ENCODE results near the gene TNNT2.

The TNNT2 gene

DNA sequence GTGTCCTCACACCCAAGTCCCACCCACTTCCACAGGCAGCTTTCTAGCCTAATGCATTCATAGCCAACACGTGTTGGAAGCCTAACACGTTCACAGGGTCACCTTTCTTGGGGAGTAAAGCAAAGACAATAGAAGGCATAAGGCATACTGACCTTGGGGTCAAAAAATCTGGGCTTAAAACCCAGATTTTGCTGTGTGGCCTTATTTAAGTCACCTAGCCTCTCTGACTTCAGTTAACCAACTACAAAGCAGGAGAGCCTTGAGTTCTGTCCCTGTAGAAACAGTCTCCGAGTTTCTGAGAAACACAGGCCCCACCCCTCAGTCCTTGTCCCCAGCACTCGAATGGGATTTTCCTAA is 1.4 kb downstream of the TNNT2 start:
- no peak for DNase-seq

GRCh38 chr1:201375169-201375568 is 2.3 kb downstream of the TNNT2 start:
- DNase-seq: no peak

DNA sequence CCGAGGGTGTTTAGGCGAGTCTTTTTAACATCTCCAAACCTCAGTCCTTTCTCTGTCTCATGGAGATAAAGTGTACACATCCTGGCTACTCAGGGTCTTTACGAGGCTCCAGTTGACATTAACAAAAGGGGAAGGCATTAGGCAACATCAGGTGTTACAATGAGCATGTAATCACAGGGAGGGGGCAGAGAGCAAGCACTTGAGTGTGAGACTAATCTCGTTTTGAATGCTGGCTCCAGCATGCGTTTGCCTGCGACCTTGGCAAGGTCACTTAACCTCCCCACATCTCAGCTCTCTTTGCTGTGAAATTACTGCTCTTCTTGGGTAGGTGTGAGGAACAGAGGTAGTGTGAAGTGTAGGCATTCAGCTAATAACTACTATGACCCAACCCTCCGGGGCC is 3.1 kb downstream of the TNNT2 start:
- DNase-seq: no peak

DNA sequence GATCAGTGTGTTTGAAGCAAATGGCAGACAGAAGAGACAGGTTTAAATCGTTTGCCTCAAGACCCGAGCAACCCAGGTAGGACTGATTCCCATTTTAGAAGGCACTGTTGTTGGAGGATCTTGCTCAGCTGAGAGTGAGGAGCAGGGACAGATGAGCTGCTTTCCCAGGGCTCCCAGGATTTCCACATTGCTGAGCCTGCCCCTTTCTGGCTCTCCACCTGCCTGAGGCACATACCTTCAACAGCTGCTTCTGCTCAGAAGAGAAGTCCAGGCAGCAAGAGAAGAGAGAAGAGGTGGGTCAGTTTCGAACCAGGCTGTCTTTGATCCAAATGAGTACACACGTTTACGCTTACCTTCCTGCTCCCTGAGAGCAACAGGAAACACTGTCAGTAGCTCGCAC is 5.7 kb downstream of the TNNT2 start:
- no peak for DNase-seq

DNA sequence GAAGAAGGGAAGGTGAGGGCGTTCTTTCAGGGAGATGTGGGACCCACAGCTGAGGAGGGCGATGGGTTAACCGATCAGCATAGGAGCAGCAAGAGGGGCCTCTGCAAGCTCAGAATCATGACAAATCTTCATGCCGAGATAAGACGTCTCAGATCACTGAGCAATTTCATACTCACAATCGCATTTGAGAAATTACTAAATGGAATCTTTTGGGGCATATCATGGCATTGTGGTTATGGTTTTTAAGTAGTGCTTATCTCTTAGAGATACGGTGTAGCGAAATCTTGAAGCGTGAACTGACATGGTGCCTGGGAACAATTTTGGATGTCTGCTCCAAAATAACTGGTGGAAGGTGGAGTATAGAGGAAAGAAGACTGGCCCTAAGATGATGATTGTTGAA is 6.2 kb downstream of the TNNT2 start:
- no peak for DNase-seq

DNA sequence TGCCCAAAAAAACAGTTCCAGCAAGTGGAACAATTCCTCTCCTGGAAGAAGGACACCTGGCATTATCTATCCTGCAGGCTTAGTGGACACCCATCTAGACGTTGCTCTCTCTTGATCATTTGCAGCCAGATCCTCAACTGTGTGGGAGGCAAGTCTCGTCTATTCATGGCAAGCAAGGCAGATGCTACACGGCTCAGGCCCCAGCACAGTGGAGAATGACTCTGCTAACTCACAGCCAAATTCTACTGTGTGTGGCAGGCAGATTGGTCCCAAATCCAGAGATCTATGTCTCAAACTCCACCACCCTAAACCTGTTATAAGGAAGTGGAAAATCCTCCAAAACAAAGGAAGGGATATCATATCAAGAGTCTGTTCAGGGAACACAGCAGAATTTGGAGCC is 7.0 kb downstream of the TNNT2 start:
- DNase-seq: no peak

GRCh38 chr1:201369209-201369608 is 8.3 kb downstream of the TNNT2 start:
- DNase-seq: no peak

- DNase-seq: no peak
Measured at GRCh38 chr1:201366696-201367095, 10.8 kb downstream of the TNNT2 start.

DNA sequence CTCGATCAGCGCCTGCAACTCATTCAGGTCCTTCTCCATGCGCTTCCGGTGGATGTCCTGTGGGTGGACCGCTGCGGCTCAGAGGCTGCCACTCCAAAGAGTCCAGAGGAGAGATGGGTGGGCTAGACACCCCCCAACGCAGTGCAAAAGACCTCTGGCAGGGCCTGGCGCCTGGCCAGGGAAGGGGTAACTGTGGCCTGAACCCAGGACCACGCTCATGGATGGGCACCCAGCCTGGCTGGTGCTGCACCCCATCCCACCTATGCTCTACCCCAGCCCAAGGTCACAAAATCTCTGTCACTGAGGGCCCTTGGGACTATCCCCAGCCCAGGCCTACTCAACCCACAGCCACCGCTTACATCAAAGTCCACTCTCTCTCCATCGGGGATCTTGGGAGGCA is 12.2 kb downstream of the TNNT2 start:
- no peak for DNase-seq

DNA sequence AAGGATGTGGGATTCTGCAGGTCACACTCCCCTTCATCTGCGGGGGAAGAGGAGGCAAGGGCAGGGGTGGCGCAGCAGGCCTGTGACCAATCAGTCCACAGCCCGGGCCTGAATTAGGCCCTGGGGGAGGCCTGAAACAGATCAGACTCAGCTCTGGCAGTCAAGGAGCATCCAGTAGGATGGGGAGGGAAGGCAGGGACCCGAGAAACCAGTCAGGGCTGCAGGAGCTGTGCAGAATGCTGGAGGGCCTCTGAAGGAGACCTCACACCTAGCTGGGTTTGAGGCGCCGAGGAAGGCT is 12.7 kb downstream of the TNNT2 start:
- no peak for DNase-seq

GRCh38 chr1:201363467-201363866 is 14.0 kb downstream of the TNNT2 start:
- no peak for DNase-seq

GRCh38 chr1:201362906-201363305 is 14.6 kb downstream of the TNNT2 start:
- DNase-seq: no peak

DNA sequence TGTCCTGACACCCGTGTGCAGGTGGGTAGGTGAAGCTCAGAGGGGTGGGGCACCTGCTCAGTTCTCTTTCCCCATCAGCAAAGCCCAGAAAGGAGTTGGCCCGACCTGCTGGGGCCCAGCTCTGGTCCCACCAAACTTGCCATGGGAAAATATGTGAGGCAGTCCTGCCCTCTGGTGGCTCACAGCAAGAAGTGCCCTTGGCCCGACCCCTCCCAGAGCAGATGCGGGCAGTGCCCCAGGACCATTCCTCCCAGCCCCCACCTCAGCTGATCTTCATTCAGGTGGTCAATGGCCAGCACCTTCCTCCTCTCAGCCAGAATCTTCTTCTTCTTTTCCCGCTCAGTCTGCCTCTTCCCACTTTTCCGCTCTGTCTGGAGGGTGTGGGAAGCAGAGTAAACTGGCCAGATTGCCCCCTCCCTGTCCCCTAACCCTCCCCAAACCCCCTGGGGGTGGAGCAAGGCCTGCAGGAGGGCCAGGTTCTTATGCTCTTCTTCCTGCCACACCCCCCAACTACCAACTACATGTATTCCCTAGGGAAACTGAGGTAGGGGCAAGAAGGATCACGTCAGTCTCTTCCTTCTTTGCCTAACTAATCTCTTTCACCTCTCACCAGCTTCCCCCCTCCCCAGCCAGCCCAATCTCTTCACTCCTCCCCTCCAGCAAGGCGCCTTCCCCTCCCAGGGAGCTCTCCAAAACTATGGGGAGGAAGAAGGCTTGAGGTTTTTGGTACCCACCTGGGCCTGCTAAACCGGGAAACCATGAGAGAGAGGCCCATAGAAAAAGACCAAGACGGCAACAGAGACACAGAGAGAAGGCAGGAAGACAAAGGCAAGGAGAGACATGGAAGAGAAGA is 15.6 kb downstream of the TNNT2 start:
- DNase-seq: no peak

- no peak for DNase-seq
Measured at GRCh38 chr1:201360901-201361651, 16.4 kb downstream of the TNNT2 start.

- no peak for DNase-seq
Measured at GRCh38 chr1:201360486-201360885, 17.0 kb downstream of the TNNT2 start.

DNA sequence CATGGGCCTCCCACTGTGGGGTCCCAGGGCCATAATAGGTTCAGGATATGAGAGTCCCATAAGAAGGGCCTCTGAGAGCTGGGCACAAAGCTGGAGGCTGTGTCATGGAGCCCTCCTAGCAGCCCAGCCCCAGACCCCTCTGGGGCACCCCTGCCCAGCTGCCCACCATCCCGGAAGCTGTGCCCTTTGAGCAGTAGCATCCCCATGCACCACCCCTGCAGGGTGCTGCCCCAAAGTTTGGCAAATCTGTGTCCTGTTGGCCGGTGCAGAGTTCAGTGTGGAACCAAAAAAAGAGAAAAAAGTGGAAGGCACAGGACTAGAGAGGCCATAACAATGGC is 17.6 kb downstream of the TNNT2 start:
- no peak for DNase-seq

GRCh38 chr1:201359031-201359872 is 18.2 kb downstream of the TNNT2 start:
- no peak for DNase-seq

GRCh38 chr1:201358596-201358995 is 18.9 kb downstream of the TNNT2 start:
- DNase-seq: no peak

- DNase-seq: no peak
Measured at GRCh38 chr1:201357636-201358348, 19.7 kb downstream of the TNNT2 start.

- DNase-seq: no peak
Measured at GRCh38 chr1:201357211-201357610, 20.3 kb downstream of the TNNT2 start.

- DNase-seq: no peak
Measured at GRCh38 chr1:201356701-201357100, 20.8 kb downstream of the TNNT2 start.

GRCh38 chr1:201356236-201356635 is 21.2 kb downstream of the TNNT2 start:
- DNase-seq: no peak

- DNase-seq: no peak
Measured at GRCh38 chr1:201355471-201355870, 22.0 kb downstream of the TNNT2 start.

Measured in T-helper 1 cell (primary cell).